ENCODE results near the gene PTH1R. TPM values are rescaled to one million over a fixed set of nuclear protein-coding genes. Genes with fewer than 3 reads are reported as not detected.

PTH1R gene
- total and polyA plus RNA-seq, 10 of the 15 experiments (the other 5 are each of a cell fraction or from before 2014, with no cell fraction given) = not detected

- TF ChIP-seq MLLT1 (IDR thresholded peaks at IDR 0.05) (no peak), CBFB (IDR thresholded peaks at IDR 0.05; ENCODE audit: low read depth) (no peak), TCF12 (IDR thresholded peaks at IDR 0.05; ENCODE audit: low read depth, low read length) (no peak), ATF3 (IDR thresholded peaks at IDR 0.05; ENCODE audit: borderline replicate concordance, extremely low read depth, low read depth, low read length) (no peak), ESRRA (IDR thresholded peaks at IDR 0.05; ENCODE audit: low read length) (no peak), CHD4 (IDR thresholded peaks at IDR 0.05) (no peak), KAT2A (conservative IDR thresholded peaks at IDR 0.05; ENCODE audit: control insufficient read depth, low read depth, low read length) (no peak)
Observed at GRCh38 chr3:46852839-46853355, 24.6 kb upstream of the PTH1R start (continued).

- no peaks in the 10 kb centered on the region; a peak in 2 of 4 replicates for H3K27me3 ChIP-seq (replicated peaks in 1 of 2; ENCODE audit: control insufficient read depth in 2 of 2, insufficient read depth in 2 of 2, low read length in 1 of 2)
- no peak overlapping the region for H2AFZ ChIP-seq (ENCODE audit: control insufficient read depth, low read depth, low read length)
- in situ Hi-C loops (cut with MboI) = no loop called here
- H3K79me2 ChIP-seq (ENCODE audit: control insufficient read depth, insufficient read depth, low read length) = no peaks in the 10 kb centered on the region
- H4K20me1 ChIP-seq (ENCODE audit: control insufficient read depth, insufficient read depth) = no peaks in the 10 kb centered on the region
- H3K4me1 ChIP-seq (ENCODE audit: control insufficient read depth, insufficient read depth, low read length) = no peaks in the 10 kb centered on the region
- no peak overlapping the region for H3K4me2 ChIP-seq (ENCODE audit: control insufficient read depth, insufficient read depth)
- WGBS (ENCODE audit: insufficient coverage, insufficient replicate concordance, low lambda C conversion rate, missing lambda C conversion rate) = 56% methylated on average over 15 of the region's 15 CpGs
- DNase-seq (ENCODE audit: low read depth, low spot score) (no peak), ATAC-seq (no peak), FAIRE-seq (no peak)
- POLR2A ChIA-PET = no interaction called here
- H3K4me3 ChIP-seq = no peak overlapping the region
- no peak overlapping the region for H3K9ac ChIP-seq (ENCODE audit: control insufficient read depth, insufficient read depth, low read length)
- CTCF ChIA-PET = interaction anchor here (1.1 kb wide), 2 partner anchors 120 to 147 kb away, joined by 3 to 4 read pairs; no protein-coding TSS in a partner anchor
- no peaks in the 10 kb centered on the region for H3K9me3 ChIP-seq (replicated peaks; ENCODE audit: control insufficient read depth, insufficient read depth, low read length)
- TF ChIP-seq RUNX3 (IDR thresholded peaks at IDR 0.05; ENCODE audit: low read length) = no peak
- TF ChIP-seq E2F4 (IDR thresholded peaks at IDR 0.05; ENCODE audit: low read depth, low read length) = no peak
- no peak for TF ChIP-seq KDM1A (IDR thresholded peaks at IDR 0.05; ENCODE audit: borderline replicate concordance)
- TF ChIP-seq MXI1 (IDR thresholded peaks at IDR 0.05; ENCODE audit: low read depth, low read length) = no peak
- no peak for TF ChIP-seq ASH2L (IDR thresholded peaks at IDR 0.05; ENCODE audit: borderline replicate concordance, low read depth)
- TF ChIP-seq SRF (IDR thresholded peaks at IDR 0.05; ENCODE audit: low read depth in 2 of 2, low read length in 2 of 2) = no peak
- no peak for TF ChIP-seq MEF2A (IDR thresholded peaks at IDR 0.05; ENCODE audit: insufficient read depth, low read depth, low read length)
- H3K27ac ChIP-seq (ENCODE audit: control insufficient read depth, insufficient read depth) = no peak overlapping the region
- SMC1A ChIA-PET (ENCODE audit: uncharacterized antibody, unreplicated experiment) = interaction anchor here (0.6 kb wide), 1 partner anchor 189 kb away, joined by 3 read pairs; no protein-coding TSS in a partner anchor
- RAD21 ChIA-PET (ENCODE audit: unreplicated experiment) = no interaction called here
- H3K36me3 ChIP-seq (ENCODE audit: control insufficient read depth in 2 of 2, insufficient read depth in 2 of 2, low read length in 1 of 2) = no peaks in the 10 kb centered on the region
- intact Hi-C loops (cut with micrococcal nuclease; ENCODE audit: unreplicated experiment) = no loop called here
- BruUV-seq (replicated peaks) = no TSS peak
Observed at GRCh38 chr3:46853441-46854415, 23.8 kb upstream of the PTH1R start.

All from GM12878 (cell line).